ENCODE measurements around the gene PLXDC2.
"Not testable (repeated sequence)": the region's sequence is repeated elsewhere in the genome, so short reads cannot be mapped to it uniquely, and the experiment has no call there.

PLXDC2 gene

DNA sequence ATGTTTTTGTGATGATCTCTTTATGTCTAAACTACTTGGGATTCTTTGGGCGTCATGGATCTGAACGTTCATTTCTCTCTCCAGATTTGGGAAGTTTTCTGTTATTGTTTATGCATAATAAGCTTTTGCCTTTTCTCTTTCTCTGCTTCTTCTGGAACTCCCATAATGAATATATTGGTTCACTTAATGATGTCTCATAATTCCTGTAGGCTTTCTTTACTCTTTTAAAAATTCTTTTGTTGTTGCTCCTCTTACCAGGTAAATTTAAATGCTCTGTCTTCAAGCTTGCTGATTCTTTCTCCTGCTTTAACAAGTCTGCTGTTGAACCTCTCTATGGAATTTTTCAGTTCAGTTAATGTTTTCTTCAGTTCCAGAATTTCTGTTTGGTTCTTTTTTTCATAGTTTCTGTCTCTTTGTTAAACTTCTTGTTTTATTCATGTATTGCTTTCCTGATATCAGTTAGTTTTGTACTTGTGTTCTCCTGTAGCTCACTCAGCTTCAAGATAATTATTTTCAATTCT is 317.5 kb downstream of the PLXDC2 start:
- no peak for DNase-seq

DNA sequence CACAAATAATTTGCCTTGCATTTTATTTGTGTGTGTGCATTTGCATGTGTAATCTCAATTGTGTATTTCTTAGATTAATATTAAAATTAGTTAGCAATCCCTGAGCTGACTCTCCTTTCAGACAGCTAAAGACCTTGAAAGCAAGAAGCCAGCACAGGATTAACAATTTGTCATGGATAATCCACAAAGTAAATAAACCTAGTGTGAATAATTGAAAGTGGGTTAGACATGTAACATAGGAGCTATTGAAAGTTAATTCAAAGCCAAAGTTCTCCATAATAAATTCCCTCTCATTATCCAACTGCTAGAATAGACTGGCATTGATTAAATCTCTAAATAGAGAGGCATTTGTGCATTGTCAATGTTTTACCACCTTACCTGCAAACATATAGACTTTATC is 326.1 kb downstream of the PLXDC2 start:
- no peak for DNase-seq

DNA sequence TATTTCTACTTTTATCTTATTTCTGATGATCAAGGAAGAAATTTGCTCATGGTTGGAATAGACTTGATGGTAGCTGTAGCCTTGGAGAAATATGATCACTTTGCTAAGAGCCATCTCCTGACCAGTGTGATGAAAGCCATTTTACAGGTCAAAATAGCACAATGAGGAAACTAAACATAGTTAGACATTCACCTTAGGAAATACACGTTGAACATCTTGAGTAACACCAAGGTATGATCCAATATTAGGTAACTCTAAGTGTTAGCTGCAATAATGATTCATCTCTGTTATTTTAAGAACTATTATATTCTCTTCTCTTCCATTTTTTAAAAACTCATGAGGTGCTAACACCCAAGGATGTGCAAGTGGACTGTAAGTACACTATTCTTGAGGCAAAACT is 328.0 kb downstream of the PLXDC2 start:
- no peak for DNase-seq

DNA sequence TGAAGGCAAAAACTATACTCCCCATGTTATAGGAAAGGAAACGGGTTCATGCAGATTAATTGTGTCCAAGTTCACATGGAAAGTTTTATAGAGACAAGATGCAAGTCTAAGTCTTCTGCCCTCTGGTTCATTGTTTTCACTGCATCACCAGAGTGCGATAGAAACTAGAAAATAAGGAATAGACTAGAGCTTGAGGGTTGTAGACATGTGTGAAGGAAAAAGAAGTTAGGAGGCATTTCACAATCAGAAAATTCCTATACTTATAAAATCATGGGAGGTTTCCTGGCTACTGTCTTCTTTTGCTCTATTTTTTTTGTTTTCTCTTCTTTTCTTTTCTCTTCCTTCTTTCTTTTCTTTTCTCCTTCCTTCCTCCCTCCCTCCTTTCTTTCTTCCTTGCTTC is 329.8 kb downstream of the PLXDC2 start:
- DNase-seq, result no peak

DNA sequence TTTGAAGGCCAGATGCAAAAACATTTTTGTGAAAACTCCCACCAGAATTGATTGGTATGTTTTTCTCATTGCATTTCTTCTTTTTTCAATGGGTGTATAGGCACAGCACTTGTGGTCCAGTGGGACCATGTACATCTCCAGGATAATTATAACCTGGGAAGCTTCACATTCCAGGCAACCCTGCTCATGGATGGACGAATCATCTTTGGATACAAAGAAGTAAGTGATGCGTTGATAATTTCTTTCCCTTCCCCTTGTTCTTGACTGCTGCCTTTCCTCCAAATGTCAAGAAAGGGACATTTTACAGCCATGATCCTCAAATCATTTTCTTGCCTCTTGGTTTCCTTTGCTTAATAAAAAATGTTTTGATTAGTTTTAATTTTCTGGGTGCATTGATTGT is 331.5 kb downstream of the PLXDC2 start:
- no peak for DNase-seq

DNA sequence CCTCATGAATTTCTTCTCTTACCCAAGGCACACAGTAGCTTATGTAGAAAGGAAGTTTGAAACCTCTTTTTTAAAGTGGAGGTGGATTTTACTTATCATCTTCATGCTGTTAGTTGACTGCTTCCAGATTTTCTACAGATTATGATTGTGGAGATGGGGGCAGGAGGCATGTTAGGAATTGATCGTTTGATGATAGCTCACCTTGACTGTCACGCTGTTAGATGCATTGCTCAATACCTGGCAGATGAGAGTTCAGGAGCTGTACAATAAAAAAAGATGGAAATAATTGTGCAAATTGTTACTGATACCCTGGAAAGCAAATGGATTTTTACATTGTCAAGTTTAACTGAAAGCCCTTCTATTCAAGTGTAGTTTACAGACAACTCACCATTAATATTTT is 340.3 kb downstream of the PLXDC2 start:
- DNase-seq, result no peak

DNA sequence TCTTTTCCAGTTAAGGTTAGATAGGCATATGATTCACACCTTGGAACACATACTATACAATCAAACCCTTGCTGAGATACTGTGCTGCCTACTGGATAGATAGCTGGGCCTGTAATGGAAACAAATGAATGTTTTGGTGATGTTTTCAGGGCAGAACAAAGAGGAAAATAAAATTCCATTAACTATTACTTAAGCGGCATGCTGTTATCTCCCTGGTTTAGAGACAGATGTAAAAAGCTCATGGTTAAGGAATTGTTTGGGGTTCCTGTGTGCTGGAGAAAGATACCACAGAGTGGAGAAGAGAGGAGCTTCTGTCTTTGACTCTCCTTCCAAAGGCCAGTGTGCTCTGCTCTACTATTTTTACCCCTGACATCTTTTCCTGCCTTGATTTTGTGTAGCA is 341.1 kb downstream of the PLXDC2 start:
- DNase-seq, result no peak

DNA sequence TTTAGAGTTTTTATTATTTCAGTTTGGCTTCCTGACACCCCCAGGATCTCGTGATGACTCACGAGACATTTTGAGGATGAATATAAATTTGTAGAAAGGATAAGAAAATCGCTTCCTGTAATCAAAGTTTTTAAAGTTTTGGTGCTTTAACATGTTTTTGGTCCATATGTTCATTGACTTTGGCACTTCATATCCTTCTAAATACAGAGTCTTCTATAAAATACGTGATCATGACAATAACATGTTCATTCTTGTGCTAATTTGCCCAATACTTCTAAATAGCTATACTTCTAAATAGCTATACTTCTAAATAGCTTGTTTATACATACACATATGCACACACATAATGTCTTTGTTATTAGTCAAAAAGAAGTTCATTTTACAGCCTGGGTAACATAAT is 341.9 kb downstream of the PLXDC2 start:
- DNase-seq, result no peak

DNA sequence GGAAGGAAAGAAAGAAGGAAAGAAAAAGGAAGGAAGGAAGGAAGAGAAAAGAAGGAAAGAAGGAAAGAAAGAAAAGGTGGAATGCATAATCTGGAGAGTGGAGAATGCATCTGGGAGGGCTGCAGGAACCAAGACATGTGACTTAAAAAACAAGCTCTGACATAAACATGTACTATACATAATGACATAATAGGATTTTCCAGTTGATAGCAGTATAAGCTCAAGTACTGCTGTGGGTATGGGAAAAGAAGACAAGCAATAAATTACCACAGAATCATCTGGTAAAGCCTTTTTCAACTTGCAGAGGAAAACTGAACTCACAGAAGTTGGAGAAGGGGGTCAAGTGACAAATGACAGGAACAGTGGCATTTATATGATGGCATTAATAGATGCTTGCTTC is 345.9 kb downstream of the PLXDC2 start:
- DNase-seq, result no peak

DNA sequence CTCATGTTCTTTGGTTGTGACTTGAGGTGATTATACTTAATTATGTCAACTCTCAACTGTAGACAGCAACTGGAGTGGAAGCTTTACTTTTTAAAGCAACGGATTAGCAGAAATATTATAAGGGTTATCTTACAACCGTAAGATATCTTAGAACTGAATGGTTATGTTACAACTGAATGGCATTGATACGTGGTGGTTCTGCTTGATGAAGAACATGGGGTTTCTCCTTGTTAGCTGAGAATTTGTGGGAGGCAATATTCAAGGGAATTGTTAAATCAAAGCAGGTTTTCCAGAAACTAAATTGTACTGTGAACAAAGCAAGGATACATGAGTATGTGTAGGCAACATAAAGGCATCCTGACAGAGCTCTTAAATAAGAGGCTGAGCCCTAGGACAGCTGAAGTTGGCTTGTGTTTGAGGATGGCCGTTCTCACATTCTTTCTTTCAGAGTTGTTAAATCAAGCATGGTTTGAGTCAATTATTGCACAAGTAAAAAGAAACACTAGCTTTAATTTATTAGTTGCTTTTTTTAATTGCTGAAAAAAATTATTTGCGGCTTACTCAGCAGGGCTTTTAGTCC is 350.0 kb downstream of the PLXDC2 start:
- DNase-seq, result no peak

DNA sequence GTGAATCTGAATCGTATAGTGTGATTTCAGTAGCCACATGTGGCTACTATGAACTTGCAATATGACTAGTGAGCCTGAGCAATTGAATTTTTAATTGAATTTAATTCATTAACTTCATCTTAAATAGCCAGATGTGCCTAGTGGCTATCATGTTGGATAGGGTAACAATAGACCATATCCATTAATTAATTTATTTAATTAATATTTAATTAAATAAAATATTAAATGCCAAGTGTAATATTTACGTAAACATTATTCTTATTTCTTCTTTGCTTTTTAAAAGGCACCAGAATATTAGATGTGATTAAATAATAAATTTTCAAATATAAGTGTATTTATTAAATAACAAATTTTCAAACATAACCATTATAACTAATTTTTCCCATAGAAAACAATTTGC is 354.4 kb downstream of the PLXDC2 start:
- DNase-seq, result no peak

DNA sequence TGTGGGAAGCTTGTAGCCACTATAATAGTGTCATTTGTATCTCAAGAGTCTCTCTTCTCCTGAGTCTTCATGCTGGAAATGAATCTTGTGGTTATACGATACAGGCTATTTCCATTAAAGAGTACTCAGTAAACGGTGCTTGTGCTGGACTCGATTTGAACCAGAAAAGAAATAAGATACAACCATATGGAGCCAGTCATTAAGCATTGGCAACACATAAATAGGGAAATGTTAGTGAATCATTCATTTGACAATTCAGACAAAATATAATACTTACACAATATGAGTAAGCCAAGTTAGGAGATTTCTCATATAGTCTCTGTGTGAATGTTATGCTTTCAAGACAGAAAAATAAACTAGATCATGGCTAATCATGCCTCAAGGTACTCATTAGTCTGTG is 356.8 kb downstream of the PLXDC2 start:
- no peak for DNase-seq

DNA sequence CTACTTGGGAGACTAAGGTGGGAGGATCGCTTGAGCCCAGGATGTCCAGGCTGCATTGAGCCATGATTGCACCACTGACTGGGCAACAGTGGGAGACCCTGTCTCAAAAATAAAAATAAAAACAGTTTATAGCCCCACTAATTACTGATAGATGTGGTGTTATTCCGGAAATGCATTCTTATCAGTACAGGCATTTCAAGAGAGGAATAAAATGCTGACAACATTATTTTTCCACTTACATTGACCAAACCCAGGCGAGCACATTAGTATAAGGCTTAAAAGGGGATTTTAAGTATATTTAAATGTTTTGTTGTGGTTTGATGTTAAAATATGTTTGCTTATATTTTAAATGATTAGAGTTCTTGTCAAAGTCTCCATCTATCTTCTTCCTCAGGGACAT is 359.5 kb downstream of the PLXDC2 start:
- no peak for DNase-seq

DNA sequence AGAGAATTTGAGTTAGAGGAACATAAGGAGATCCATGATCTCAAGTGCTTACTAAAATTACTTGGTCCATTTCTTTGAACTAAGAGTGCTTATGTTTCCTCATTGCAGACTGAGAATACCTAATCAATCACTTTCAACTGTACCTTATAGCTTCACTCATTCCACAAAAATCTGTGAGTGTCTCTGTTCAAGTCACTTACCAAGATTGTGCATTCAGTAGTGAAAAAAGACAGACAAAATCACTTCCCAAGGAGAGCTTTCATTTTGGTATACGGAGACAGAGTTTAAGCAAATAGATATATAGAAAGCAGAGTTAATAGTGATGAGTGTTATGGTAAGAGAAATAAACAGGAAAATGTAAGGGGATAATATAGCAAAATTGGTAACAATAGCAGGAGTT is 364.5 kb downstream of the PLXDC2 start:
- DNase-seq, result no peak

DNA sequence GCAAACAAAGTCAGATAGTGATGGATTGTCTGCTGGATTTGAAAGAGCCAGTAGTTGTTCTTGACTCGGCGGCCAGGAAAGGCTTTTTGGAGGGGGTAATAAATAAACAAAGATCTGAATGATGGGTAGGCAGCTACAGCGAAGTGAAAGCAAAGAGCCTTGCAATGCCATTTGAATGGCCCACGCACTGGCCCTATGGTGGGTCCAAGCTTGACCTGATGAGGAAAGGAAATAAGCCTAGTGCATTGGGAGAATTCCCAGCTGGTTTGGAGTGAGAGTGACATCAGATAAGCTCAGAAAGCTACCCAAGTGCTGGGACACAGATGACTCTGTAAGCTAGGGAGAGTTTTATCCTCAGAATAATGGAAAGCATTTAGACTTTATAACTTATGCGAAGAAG is 365.2 kb downstream of the PLXDC2 start:
- DNase-seq, result no peak

DNA sequence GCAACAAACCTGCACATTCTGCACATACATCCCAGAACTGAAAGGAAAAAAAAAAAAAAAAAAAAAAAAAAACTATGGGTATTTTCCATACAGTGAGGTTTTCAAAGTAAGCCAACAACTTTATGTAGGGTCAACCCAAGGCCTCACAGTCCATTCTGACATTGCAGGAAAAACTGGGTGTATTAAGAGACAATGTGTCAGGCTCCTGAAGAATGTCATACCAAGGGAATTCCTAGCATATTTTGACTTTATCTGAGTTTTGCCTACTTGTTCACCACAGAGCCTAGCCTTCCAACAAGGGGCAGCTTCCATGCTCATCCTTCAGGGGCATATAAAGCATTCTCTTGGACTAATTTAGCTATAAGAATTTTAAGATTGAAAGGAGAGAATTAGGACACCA is 368.9 kb downstream of the PLXDC2 start:
- DNase-seq, result no peak

DNA sequence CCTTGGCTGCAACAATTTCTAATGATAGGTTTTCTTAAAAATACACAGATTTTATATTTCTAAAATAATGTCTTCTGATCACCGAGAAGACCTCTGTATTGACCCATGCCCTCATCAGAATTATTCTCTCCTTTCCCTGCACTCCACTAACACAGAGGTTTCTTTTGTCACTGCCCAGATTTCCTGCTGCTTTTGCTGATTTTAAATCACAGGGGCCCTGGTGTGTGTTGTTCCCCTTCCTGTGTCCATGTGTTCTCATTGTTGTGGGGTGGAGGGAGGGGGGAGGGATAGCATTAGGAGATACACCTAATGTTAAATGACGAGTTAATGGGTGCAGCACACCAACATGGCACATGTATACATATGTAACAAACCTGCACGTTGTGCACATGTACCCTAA is 375.2 kb downstream of the PLXDC2 start:
- DNase-seq, result not testable (repeated sequence)

DNA sequence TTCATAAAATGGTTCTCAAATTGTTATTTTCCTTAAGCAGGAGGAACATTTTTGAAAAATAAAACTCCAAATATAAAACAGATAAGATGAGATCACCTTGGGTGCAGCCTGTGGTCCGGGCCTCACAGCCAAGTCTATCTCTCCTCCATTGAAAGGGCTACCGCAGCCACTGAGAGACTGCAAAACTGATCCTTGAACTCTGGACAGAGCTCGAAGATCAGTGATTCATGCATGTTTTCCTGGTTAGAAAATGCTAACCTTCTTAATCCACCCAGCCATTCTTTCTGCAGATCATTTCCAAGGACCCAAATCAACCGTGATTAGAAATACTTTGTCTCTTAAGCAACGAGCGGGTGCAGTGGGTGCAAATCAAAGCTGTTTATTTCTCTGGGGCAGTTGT is 378.8 kb downstream of the PLXDC2 start:
- DNase-seq, result no peak

DNA sequence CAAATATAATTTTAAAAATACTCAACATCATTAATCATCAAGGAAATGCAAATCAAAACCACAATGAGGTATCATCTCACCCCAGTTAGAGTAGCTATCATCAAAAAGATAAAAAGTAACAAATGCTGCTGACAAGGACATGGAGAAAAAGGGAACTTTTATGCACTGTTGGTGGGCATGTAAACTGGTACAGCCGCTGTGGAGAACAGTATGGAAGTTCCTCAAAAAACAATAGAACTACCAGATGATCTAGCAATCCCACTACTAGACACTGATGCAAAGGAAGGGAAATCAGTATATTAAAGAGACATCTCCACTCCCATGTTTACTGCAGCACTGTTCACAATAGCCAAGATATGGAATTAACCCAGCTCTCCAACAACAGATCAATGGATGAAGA is 384.5 kb downstream of the PLXDC2 start:
- no peak for DNase-seq

DNA sequence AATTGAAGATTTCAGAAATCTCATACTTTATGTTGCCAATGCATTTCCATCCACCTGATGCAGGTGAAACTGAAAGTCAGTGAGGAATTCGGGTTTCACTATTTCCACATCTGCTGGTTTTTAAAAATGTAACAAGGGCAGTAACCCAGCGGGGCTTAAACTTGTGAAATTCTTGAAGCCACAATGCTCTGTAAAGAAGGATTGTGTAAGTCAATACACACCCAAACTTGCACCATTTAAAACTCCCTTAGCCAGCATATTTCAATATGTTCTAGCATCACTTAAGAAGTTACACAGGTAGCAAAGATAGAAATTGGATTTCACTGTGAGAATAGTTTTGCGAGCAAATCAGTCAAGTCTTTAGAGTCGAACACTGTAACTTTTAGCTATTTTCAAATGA is 386.1 kb downstream of the PLXDC2 start:
- no peak for DNase-seq

DNA sequence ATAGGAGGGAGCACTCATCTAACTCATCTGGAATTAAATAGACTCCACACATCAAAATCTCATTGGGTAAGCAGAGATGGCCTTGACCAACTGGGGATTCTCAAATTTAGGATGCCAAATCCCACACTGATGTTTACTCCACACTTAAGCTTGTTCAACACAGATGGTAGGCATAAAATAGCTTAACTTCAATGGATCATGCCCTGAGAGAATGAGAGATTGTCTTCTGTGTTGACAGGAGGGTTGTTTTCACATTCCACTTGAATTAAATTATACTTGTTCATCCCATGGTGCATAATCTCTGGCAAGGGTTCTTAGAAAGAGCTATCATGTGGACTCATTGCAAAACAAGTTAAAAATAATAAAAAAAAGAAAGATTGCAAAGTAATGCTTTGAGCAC is 391.4 kb downstream of the PLXDC2 start:
- DNase-seq, result no peak

DNA sequence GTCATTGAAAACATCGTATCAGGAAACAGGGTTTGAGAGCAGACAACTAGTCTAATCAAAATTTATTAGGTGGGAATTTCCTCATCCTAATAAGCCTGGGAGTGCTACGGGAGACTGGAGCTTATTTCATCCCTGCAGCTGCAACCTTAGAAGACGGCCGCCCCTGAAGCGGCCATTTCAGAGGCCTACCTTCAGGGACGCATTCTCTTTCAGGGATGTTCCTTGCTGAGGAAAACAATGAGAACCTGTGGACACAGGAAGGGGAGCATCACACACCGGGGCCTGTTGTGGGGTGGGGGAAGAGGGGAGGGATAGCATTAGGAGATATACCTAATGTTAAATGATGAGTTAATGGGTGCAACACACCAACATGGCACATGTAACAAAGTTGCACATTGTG is 392.9 kb downstream of the PLXDC2 start:
- not testable (repeated sequence) for DNase-seq

DNA sequence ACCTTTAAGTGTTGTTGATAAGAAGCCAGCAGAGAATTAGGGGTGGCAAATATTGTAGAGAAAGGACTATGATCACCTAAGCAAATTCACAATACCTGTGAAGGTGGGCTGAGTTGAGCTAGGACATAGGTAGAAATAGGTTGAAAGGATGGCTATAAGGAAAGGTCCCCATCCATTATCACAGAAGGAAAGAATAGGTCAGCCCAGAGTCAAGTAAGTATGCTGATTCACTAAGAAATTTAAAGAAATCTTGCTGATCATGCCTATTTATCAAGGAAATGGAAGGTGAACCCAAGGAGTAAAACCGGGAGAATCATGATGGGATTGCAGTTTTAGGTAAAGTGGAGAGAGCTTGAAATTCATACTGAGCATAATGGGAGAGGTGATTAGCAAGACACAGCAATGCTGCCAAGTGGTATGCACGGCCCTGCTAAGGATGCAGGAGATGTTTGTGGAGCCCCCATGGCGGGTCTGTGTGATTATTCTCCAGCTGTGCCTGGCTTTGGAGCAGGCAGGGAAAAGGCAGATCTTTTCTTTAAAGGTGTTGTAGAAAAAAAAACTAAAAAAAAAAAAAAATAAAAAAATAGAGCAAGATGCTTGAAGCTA is 399.4 kb downstream of the PLXDC2 start:
- no peak for DNase-seq

DNA sequence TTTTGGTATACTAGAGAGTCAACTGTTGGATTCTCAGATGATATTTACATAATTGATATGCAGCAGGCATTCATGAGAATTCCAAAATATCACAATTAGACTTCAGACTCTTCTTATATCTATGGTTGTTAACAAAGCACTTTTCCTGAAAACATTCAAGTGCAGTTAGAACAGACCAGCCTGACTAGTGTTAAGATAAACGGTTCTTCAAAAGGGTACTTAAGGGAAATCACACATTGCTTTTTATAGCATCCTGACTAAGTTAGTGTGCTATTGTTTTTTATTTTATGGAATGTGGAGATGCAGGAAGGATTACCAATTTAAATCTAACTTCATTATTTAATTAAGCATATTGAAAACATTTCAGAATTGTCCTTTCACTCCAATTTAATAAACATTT is 405.1 kb downstream of the PLXDC2 start:
- no peak for DNase-seq

DNA sequence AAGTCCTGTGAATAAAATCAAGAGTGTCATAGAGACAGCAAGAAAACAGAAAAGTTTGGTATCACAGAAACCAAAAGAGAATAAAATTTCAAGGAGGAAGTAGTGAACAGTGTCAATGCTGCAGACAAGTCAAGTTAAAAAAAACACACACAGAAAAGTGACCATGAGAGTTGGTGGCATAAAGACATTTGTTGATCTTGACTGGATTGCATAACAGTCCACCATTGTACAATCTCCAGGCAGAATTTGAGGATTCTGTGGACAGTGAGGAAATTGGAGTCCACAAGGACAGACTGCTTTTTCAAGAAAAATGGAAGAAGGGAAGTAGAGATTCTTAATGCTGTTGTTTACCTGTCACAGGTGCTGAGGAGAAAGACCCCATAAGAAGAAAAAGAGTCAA is 412.5 kb downstream of the PLXDC2 start:
- no peak for DNase-seq
